ENCODE data around the gene ARSI. TPM values are rescaled to one million over a fixed set of nuclear protein-coding genes. Genes with fewer than 3 reads are reported as not detected.

Gene ARSI
- total and polyA plus RNA-seq, 2 donors (not counting 1 experiment from before 2014, with no cell fraction given), result 5.9 to 12.5 TPM

- Histone ChIP-seq H3K27me3 (ENCODE audit: control insufficient read depth, insufficient read depth, low read length) (no peaks in the 10 kb centered on the region), H2AFZ (ENCODE audit: low read length) (no peak overlapping the region), H3K4me3 (replicated peaks in 1 of 4; ENCODE audit: control extremely low read depth in 1 of 4, insufficient read depth in 1 of 4, low read depth in 3 of 4, low read length in 4 of 4) (no peak overlapping the region), H3K9me3 (ENCODE audit: control insufficient read depth, insufficient read depth, low read depth, low read length) (no peaks in the 10 kb centered on the region), H3K4me2 (ENCODE audit: extremely low read depth, insufficient read depth, low read length) (no peak overlapping the region), H3K36me3 (ENCODE audit: control insufficient read depth, insufficient read depth, low read length) (no peaks in the 10 kb centered on the region), H3K4me1 (ENCODE audit: control insufficient read depth, extremely low read depth, insufficient read depth, low read length) (peaks cover 2% of the 10 kb centered on the region), H3K27ac (ENCODE audit: insufficient read depth, low read length) (no peak overlapping the region), H3K9ac (ENCODE audit: insufficient read depth, low read length) (no peak overlapping the region), H4K20me1 (ENCODE audit: control insufficient read depth, extremely low read depth, insufficient read depth, low read length) (no peaks in the 10 kb centered on the region), H3K79me2 (ENCODE audit: control insufficient read depth, insufficient read depth, low read length) (no peaks in the 10 kb centered on the region)
- TF ChIP-seq, protein P1, sequence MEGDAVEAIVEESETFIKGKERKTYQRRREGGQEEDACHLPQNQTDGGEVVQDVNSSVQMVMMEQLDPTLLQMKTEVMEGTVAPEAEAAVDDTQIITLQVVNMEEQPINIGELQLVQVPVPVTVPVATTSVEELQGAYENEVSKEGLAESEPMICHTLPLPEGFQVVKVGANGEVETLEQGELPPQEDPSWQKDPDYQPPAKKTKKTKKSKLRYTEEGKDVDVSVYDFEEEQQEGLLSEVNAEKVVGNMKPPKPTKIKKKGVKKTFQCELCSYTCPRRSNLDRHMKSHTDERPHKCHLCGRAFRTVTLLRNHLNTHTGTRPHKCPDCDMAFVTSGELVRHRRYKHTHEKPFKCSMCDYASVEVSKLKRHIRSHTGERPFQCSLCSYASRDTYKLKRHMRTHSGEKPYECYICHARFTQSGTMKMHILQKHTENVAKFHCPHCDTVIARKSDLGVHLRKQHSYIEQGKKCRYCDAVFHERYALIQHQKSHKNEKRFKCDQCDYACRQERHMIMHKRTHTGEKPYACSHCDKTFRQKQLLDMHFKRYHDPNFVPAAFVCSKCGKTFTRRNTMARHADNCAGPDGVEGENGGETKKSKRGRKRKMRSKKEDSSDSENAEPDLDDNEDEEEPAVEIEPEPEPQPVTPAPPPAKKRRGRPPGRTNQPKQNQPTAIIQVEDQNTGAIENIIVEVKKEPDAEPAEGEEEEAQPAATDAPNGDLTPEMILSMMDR (conservative IDR thresholded peaks at IDR 0.05 in 1 of 2, IDR thresholded peaks at IDR 0.05 in 1 of 2; ENCODE audit: low read depth in 1 of 2, low read length in 2 of 2), result no peak
- TF ChIP-seq EZH2 (IDR thresholded peaks at IDR 0.05; ENCODE audit: low read length, missing control alignments), result no peak
- DNase-seq (ENCODE audit: low read depth in 2 of 2), result no peak
Measured at GRCh38 chr5:150271923-150272322, 30.8 kb downstream of the ARSI start.

- H2AFZ ChIP-seq (ENCODE audit: low read length), result no peak overlapping the region
- peaks cover 2% of the 10 kb centered on the region for H3K4me1 ChIP-seq (ENCODE audit: control insufficient read depth, extremely low read depth, insufficient read depth, low read length)
- no peak for TF ChIP-seq EZH2 (IDR thresholded peaks at IDR 0.05; ENCODE audit: low read length, missing control alignments)
- TF ChIP-seq, protein P1 (conservative IDR thresholded peaks at IDR 0.05 in 1 of 2, IDR thresholded peaks at IDR 0.05 in 1 of 2; ENCODE audit: low read depth in 1 of 2, low read length in 2 of 2), result no peak
- H3K9me3 ChIP-seq (ENCODE audit: control insufficient read depth, insufficient read depth, low read depth, low read length), result no peaks in the 10 kb centered on the region
- H3K4me3 ChIP-seq (replicated peaks in 1 of 4; ENCODE audit: control extremely low read depth in 1 of 4, insufficient read depth in 1 of 4, low read depth in 3 of 4, low read length in 4 of 4), result no peak overlapping the region
- DNase-seq (ENCODE audit: low read depth in 2 of 2), result no peak
- no peaks in the 10 kb centered on the region for H3K27me3 ChIP-seq (ENCODE audit: control insufficient read depth, insufficient read depth, low read length)
- no peaks in the 10 kb centered on the region for H3K36me3 ChIP-seq (ENCODE audit: control insufficient read depth, insufficient read depth, low read length)
- no peak overlapping the region for H3K9ac ChIP-seq (ENCODE audit: insufficient read depth, low read length)
- H3K27ac ChIP-seq (ENCODE audit: insufficient read depth, low read length), result no peak overlapping the region
- no peak overlapping the region for H3K4me2 ChIP-seq (ENCODE audit: extremely low read depth, insufficient read depth, low read length)
- no peaks in the 10 kb centered on the region for H3K79me2 ChIP-seq (ENCODE audit: control insufficient read depth, insufficient read depth, low read length)
- H4K20me1 ChIP-seq (ENCODE audit: control insufficient read depth, extremely low read depth, insufficient read depth, low read length), result no peaks in the 10 kb centered on the region
Measured at GRCh38 chr5:150271296-150271692, 31.4 kb downstream of the ARSI start.

GRCh38 chr5:150270541-150271295, 32.0 kb downstream of the ARSI start:
- Histone ChIP-seq H3K79me2 (ENCODE audit: control insufficient read depth, insufficient read depth, low read length) (no peaks in the 10 kb centered on the region), H3K4me3 (replicated peaks in 1 of 4; ENCODE audit: control extremely low read depth in 1 of 4, insufficient read depth in 1 of 4, low read depth in 3 of 4, low read length in 4 of 4) (no peak overlapping the region), H3K4me1 (ENCODE audit: control insufficient read depth, extremely low read depth, insufficient read depth, low read length) (peaks cover 2% of the 10 kb centered on the region), H3K27ac (ENCODE audit: insufficient read depth, low read length) (no peak overlapping the region), H3K36me3 (ENCODE audit: control insufficient read depth, insufficient read depth, low read length) (no peaks in the 10 kb centered on the region), H3K4me2 (ENCODE audit: extremely low read depth, insufficient read depth, low read length) (no peak overlapping the region), H4K20me1 (ENCODE audit: control insufficient read depth, extremely low read depth, insufficient read depth, low read length) (no peaks in the 10 kb centered on the region), H3K9ac (ENCODE audit: insufficient read depth, low read length) (no peak overlapping the region), H2AFZ (ENCODE audit: low read length) (no peak overlapping the region), H3K27me3 (ENCODE audit: control insufficient read depth, insufficient read depth, low read length) (no peaks in the 10 kb centered on the region), H3K9me3 (ENCODE audit: control insufficient read depth, insufficient read depth, low read depth, low read length) (no peaks in the 10 kb centered on the region)
- DNase-seq (ENCODE audit: low read depth in 2 of 2), result no peak
- TF ChIP-seq, protein P1 (conservative IDR thresholded peaks at IDR 0.05 in 1 of 2, IDR thresholded peaks at IDR 0.05 in 1 of 2; ENCODE audit: low read depth in 1 of 2, low read length in 2 of 2), result no peak
- no peak for TF ChIP-seq EZH2 (IDR thresholded peaks at IDR 0.05; ENCODE audit: low read length, missing control alignments)
